Chondrocyte (in vitro differentiated cells): ENCODE results near the gene ULK4. TPM values are rescaled to one million over a fixed set of nuclear protein-coding genes. Genes with fewer than 3 reads are reported as not detected.

Experiments used
- DNase-seq: peaks from one replicate; pipeline ENCODE4 v3.0.0; 2021; ENCODE audit warnings: mixed read lengths, low spot score
- H3K27ac Mint-ChIP-seq: one replicate; pipeline ENCODE4 v1.8.0; 2021; ENCODE audit warnings: mild to moderate bottlenecking, moderate library complexity, mixed read lengths; ENCODE audit not compliant: unreplicated experiment
- H3K27me3 Mint-ChIP-seq: 2 replicates; pipeline ENCODE4 v1.8.0; 2021; ENCODE audit warnings: low read depth, mixed read lengths
- H3K36me3 Mint-ChIP-seq: 2 replicates; pipeline ENCODE4 v1.8.0; 2021; ENCODE audit warnings: low read depth, mixed read lengths
- H3K4me1 Mint-ChIP-seq: 2 replicates; pipeline ENCODE4 v1.8.0; 2021; ENCODE audit warnings: low read depth, mild to moderate bottlenecking, mixed read lengths
- H3K4me3 Mint-ChIP-seq: one replicate; pipeline ENCODE4 v1.8.0; 2021; ENCODE audit warnings: mild to moderate bottlenecking, moderate library complexity, mixed read lengths; ENCODE audit not compliant: unreplicated experiment
- H3K9me3 Mint-ChIP-seq: 2 replicates; pipeline ENCODE4 v1.8.0; 2021; ENCODE audit warnings: low read depth, mixed read lengths
- total RNA-seq: library from RNA; stranded (reverse); gene quantifications from 3 replicates; pipeline ENCODE4 v1.2.1, GENCODE V29; 2021
- TF ChIP-seq, protein P1 (sequence below): fragments of 200-600 bp; sonication (generic); IDR thresholded peaks from 2 replicates; pipeline ENCODE4 v1.5.0; 2021; ENCODE audit warnings: antibody characterized with exemption, mild to moderate bottlenecking, moderate library complexity

ULK4 gene
- total RNA-seq, 1 donor from 2014 or later, result 9.1 TPM

- TF ChIP-seq, protein P1, sequence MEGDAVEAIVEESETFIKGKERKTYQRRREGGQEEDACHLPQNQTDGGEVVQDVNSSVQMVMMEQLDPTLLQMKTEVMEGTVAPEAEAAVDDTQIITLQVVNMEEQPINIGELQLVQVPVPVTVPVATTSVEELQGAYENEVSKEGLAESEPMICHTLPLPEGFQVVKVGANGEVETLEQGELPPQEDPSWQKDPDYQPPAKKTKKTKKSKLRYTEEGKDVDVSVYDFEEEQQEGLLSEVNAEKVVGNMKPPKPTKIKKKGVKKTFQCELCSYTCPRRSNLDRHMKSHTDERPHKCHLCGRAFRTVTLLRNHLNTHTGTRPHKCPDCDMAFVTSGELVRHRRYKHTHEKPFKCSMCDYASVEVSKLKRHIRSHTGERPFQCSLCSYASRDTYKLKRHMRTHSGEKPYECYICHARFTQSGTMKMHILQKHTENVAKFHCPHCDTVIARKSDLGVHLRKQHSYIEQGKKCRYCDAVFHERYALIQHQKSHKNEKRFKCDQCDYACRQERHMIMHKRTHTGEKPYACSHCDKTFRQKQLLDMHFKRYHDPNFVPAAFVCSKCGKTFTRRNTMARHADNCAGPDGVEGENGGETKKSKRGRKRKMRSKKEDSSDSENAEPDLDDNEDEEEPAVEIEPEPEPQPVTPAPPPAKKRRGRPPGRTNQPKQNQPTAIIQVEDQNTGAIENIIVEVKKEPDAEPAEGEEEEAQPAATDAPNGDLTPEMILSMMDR, result no peak
- no peak overlapping the region for H3K27ac Mint-ChIP-seq
- no peaks in the 10 kb centered on the region for H3K9me3 Mint-ChIP-seq
- no peak overlapping the region for H3K4me3 Mint-ChIP-seq
- no peaks in the 10 kb centered on the region for H3K27me3 Mint-ChIP-seq
- H3K36me3 Mint-ChIP-seq, result no peaks in the 10 kb centered on the region
- no peak for DNase-seq
- no peaks in the 10 kb centered on the region for H3K4me1 Mint-ChIP-seq
Measured at GRCh38 chr3:41296556-41296955, 665.3 kb downstream of the ULK4 start.

GRCh38 chr3:41295740-41296139, 666.2 kb downstream of the ULK4 start:
- Mint-ChIP-seq H3K36me3 (no peaks in the 10 kb centered on the region), H3K9me3 (no peaks in the 10 kb centered on the region), H3K4me3 (no peak overlapping the region), H3K4me1 (no peaks in the 10 kb centered on the region), H3K27me3 (no peaks in the 10 kb centered on the region), H3K27ac (no peak overlapping the region)
- DNase-seq, result no peak
- TF ChIP-seq, protein P1, result no peak

GRCh38 chr3:41293169-41293681, 668.7 kb downstream of the ULK4 start:
- no peaks in the 10 kb centered on the region for H3K36me3 Mint-ChIP-seq
- H3K27ac Mint-ChIP-seq, result no peak overlapping the region
- no peaks in the 10 kb centered on the region for H3K4me1 Mint-ChIP-seq
- DNase-seq, result no peak
- no peaks in the 10 kb centered on the region for H3K27me3 Mint-ChIP-seq
- TF ChIP-seq, protein P1, result no peak
- no peak overlapping the region for H3K4me3 Mint-ChIP-seq
- no peaks in the 10 kb centered on the region for H3K9me3 Mint-ChIP-seq

GRCh38 chr3:41290736-41291135, 671.2 kb downstream of the ULK4 start:
- no peaks in the 10 kb centered on the region for H3K27me3 Mint-ChIP-seq
- no peaks in the 10 kb centered on the region for H3K4me1 Mint-ChIP-seq
- DNase-seq, result no peak
- H3K4me3 Mint-ChIP-seq, result no peak overlapping the region
- no peaks in the 10 kb centered on the region for H3K9me3 Mint-ChIP-seq
- H3K27ac Mint-ChIP-seq, result no peak overlapping the region
- H3K36me3 Mint-ChIP-seq, result no peaks in the 10 kb centered on the region
- TF ChIP-seq, protein P1, result no peak

DNA sequence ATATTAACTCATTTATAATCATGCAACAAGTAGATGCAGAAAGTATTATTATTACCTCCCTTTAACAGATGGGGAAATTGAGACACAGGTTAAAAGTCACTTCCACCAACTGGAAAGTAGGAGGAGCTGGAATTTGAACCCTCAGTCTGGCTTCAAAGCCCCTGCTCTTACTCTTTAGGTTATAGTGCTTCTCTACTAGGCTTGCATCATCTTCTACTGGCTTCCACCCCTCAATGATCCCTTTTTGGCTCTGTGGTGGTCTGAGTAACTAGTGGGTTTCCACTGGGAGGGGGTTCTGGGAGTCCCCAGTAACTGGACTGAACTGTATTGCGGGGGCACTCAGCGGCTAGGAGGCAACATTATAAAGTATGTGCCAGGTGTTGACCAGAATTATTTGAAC, 671.6 kb downstream of the ULK4 start:
- Mint-ChIP-seq H3K27me3 (no peaks in the 10 kb centered on the region), H3K4me3 (no peak overlapping the region), H3K4me1 (no peaks in the 10 kb centered on the region), H3K36me3 (no peaks in the 10 kb centered on the region), H3K9me3 (peaks cover 4% of the 10 kb centered on the region), H3K27ac (no peak overlapping the region)
- DNase-seq, result no peak
- TF ChIP-seq, protein P1, result no peak
